K562 (cell line): ENCODE measurements around the gene MZB1. TPM values are rescaled to one million over a fixed set of nuclear protein-coding genes. Genes with fewer than 3 reads are reported as not detected.

Experiments
- ARID4B ChIP-seq: sonication (generic); formaldehyde crosslinking; IDR thresholded peaks from 2 replicates; pipeline ENCODE4 v1.8.0; 2022; ENCODE audit warnings: mild to moderate bottlenecking, missing genetic modification reagents
- CBFB ChIP-seq: sonication (generic); formaldehyde crosslinking; IDR thresholded peaks from 2 replicates; pipeline ENCODE4 v1.4.0; 2020; ENCODE audit warnings: mild to moderate bottlenecking, missing genetic modification reagents
- CEBPG ChIP-seq, 3 experiments: fragments of 200-800 bp in 1 of 3; sonication (Bioruptor generic) in 1 of 3; sonication (generic) in 1 of 3; formaldehyde crosslinking in 1 of 3; IDR thresholded peaks in 2 of 3; conservative IDR thresholded peaks in 1 of 3; 2 replicates each; pipeline versions ENCODE4 v1.6.1 to v1.8.0; 2016 to 2022; ENCODE audit warnings: missing compliant biosample characterization in 2 of 3, missing genetic modification characterization in 2 of 3, mild to moderate bottlenecking in 1 of 3, missing genetic modification reagents in 1 of 3
- CHD4 ChIP-seq: fragments of 200-600 bp; sonication (generic); IDR thresholded peaks from 3 replicates; pipeline ENCODE4 v1.6.1; 2012; ENCODE audit warnings: low read depth, mild to moderate bottlenecking, mixed read lengths, low read length, inconsistent platforms; ENCODE audit not compliant: insufficient read depth, insufficient replicate concordance, poor library complexity, severe bottlenecking
- ELF4 ChIP-seq: fragments of 450-650 bp; formaldehyde crosslinking; IDR thresholded peaks from 2 replicates; pipeline ENCODE4 v1.4.0; 2022; ENCODE audit warnings: missing genetic modification characterization
- HDAC8 ChIP-seq: fragments of 450-650 bp; IDR thresholded peaks from 2 replicates; pipeline ENCODE4 v1.6.1; 2016; ENCODE audit warnings: mild to moderate bottlenecking, missing genetic modification characterization, moderate library complexity, missing compliant biosample characterization
- MAFK ChIP-seq: IDR thresholded peaks from 2 replicates; pipeline ENCODE4 v1.6.1; 2011; ENCODE audit warnings: low read length, improper control_type of control experiment
- PML ChIP-seq: IDR thresholded peaks from 2 replicates; pipeline ENCODE4 v1.6.1; 2012; ENCODE audit warnings: low read length, inconsistent platforms
- PPARD ChIP-seq: fragments of 250-450 bp; sonication (Bioruptor Pico); IDR thresholded peaks from 2 replicates; pipeline ENCODE4 v1.8.0; 2022; ENCODE audit warnings: inconsistent platforms, mild to moderate bottlenecking, moderate library complexity
- SMAD4 ChIP-seq: fragments of 250-450 bp; sonication (Bioruptor Pico); conservative IDR thresholded peaks from 2 replicates; pipeline ENCODE4 v1.8.0; 2021; ENCODE audit warnings: inconsistent platforms, mild to moderate bottlenecking, moderate library complexity
- TAF9B ChIP-seq: fragments of 450-650 bp; IDR thresholded peaks from 2 replicates; pipeline ENCODE4 v1.6.1; 2018; ENCODE audit warnings: mild to moderate bottlenecking; ENCODE audit not compliant: partially characterized antibody
- ZNF347 ChIP-seq: fragments of 450-650 bp; formaldehyde crosslinking; IDR thresholded peaks from 2 replicates; pipeline ENCODE4 v1.4.0; 2020; ENCODE audit warnings: low read depth, mild to moderate bottlenecking, moderate library complexity
- ZNF551 ChIP-seq: fragments of 250-450 bp; sonication (Bioruptor Pico); IDR thresholded peaks from 2 replicates; pipeline ENCODE4 v1.5.0; 2021; ENCODE audit warnings: mild to moderate bottlenecking, moderate library complexity
- ZNF589 ChIP-seq: fragments of 200-800 bp; sonication (Bioruptor generic); IDR thresholded peaks from 2 replicates; pipeline ENCODE4 v1.6.1; 2016; ENCODE audit warnings: low read depth, missing genetic modification characterization, missing compliant biosample characterization
- ZNF592 ChIP-seq: fragments of 450-650 bp; IDR thresholded peaks from 2 replicates; pipeline ENCODE4 v1.6.1; 2017; ENCODE audit warnings: antibody characterized with exemption, mild to moderate bottlenecking
- ZNF785 ChIP-seq: fragments of 250-450 bp; sonication (Bioruptor Pico); IDR thresholded peaks from 2 replicates; pipeline ENCODE4 v1.4.0; 2020; ENCODE audit warnings: mild to moderate bottlenecking
- polyA plus RNA-seq, 8 experiments: library from polyadenylated mRNA; depleted of rRNA in 4 of 8; stranded (reverse) in 5 of 8; unstranded in 3 of 8; fragments of >200 nt; fragmentation: Nextera tagmentation in 2 of 8; fragmentation: Illumina TruSeq in 1 of 8; extraction: Ambion mirVana in 2 of 8; extraction: Trizol in 1 of 8; gene quantifications; 2 replicates each; pipeline versions ENCODE4 v1.2.1 to v1.2.3, GENCODE V29; 2011 to 2014; ENCODE audit warnings: inconsistent platforms in 1 of 8, missing spikeins in 1 of 8
- total RNA-seq, 7 experiments: library from RNA; depleted of rRNA in 6 of 7; stranded (reverse); fragments of >200 nt in 6 of 7; fragmentation: Illumina TruSeq in 2 of 7; extraction: Trizol in 2 of 7; gene quantifications; 2 replicates each; pipeline versions ENCODE4 v1.2.1 to v1.2.3, GENCODE V29; 2011 to 2021; ENCODE audit warnings: low replicate concordance in 1 of 7

Gene MZB1
- total and polyA plus RNA-seq, 9 of the 15 experiments (the other 6 are each of a cell fraction or from before 2014, with no cell fraction given) = 0.13 to 0.31 TPM; not detected in 7

- TF ChIP-seq SMAD4 (CRISPR knock-in tag) (no peak), HDAC8 (tag) (no peak), ZNF347 (no peak), CEBPG (CRISPR knock-in tag; IDR thresholded peaks at IDR 0.05) (no peak), CEBPG (tag; conservative IDR thresholded peaks at IDR 0.05 in 1 of 2, IDR thresholded peaks at IDR 0.05 in 1 of 2) (no peak), PPARD (CRISPR knock-in tag) (no peak), ARID4B (CRISPR knock-in tag) (no peak), ZNF592 (peak; percentile 52; the same call in 1 of the 2 replicates), ZNF551 (CRISPR knock-in tag) (no peak), MAFK (no peak), CHD4 (no peak), ELF4 (no peak), PML (no peak), ZNF785 (no peak), ZNF589 (no peak), CBFB (CRISPR knock-in tag) (no peak), TAF9B (no peak)
These were observed 4.4 kb downstream of the MZB1 start (continued) for GRCh38 chr5:139385061-139386049.
